Activated CD4-positive, alpha-beta T cell treated with anti-CD3 and anti-CD28 coated beads, Interleukin-2, amount 50 U/mL, for 24 hours (primary cell): ENCODE measurements around the gene DLGAP4.

Experiments
- DNase-seq, 2 donors: peaks; one replicate each; pipeline ENCODE4 v3.0.0-alpha.2; 2020; ENCODE audit warnings: low read depth in 1 of 2, low spot score in 1 of 2

DLGAP4 gene

GRCh38 chr20:36404435-36404978, 98.4 kb downstream of the DLGAP4 start:
- DNase-seq: no peak

- DNase-seq: no peak
These were observed 99.1 kb downstream of the DLGAP4 start for GRCh38 chr20:36405255-36405654.

- DNase-seq: no peak
These were observed 101.1 kb downstream of the DLGAP4 start for GRCh38 chr20:36407199-36407733.

- DNase-seq: no peak
These were observed 102.1 kb downstream of the DLGAP4 start for GRCh38 chr20:36408219-36408618.

- no peak for DNase-seq
These were observed 105.8 kb downstream of the DLGAP4 start for GRCh38 chr20:36411861-36412454.

GRCh38 chr20:36415475-36416002, 109.4 kb downstream of the DLGAP4 start:
- DNase-seq: no peak

- DNase-seq: no peak
These were observed 112.6 kb downstream of the DLGAP4 start for GRCh38 chr20:36418711-36419110.

GRCh38 chr20:36421641-36422040, 115.5 kb downstream of the DLGAP4 start:
- DNase-seq: no peak

- no peak for DNase-seq
These were observed 118.2 kb downstream of the DLGAP4 start for GRCh38 chr20:36424314-36424713.

GRCh38 chr20:36425166-36425565, 119.0 kb downstream of the DLGAP4 start:
- no peak for DNase-seq

- DNase-seq: no peak
These were observed 125.5 kb downstream of the DLGAP4 start for GRCh38 chr20:36431604-36432003.

GRCh38 chr20:36432096-36432495, 126.0 kb downstream of the DLGAP4 start:
- DNase-seq: no peak

- no peak for DNase-seq
These were observed 128.2 kb downstream of the DLGAP4 start for GRCh38 chr20:36434383-36434782.

- DNase-seq: no peak
These were observed 129.0 kb downstream of the DLGAP4 start for GRCh38 chr20:36435124-36435523.

GRCh38 chr20:36435592-36436541, 129.7 kb downstream of the DLGAP4 start:
- DNase-seq: peak; percentile 64 to 85

GRCh38 chr20:36439040-36439730, 133.0 kb downstream of the DLGAP4 start:
- DNase-seq: peak; percentile 26 to 45

GRCh38 chr20:36439731-36440072, 133.6 kb downstream of the DLGAP4 start:
- DNase-seq: no peak

GRCh38 chr20:36440370-36441026, 134.4 kb downstream of the DLGAP4 start:
- no peak for DNase-seq

- DNase-seq: no peak
These were observed 134.9 kb downstream of the DLGAP4 start for GRCh38 chr20:36441027-36441414.

- no peak for DNase-seq
These were observed 135.3 kb downstream of the DLGAP4 start for GRCh38 chr20:36441416-36441815.

GRCh38 chr20:36445847-36446246, 139.7 kb downstream of the DLGAP4 start:
- no peak for DNase-seq
